SKM-1 (cell line): Measurements from ENCODE around the gene AOAH.

ENCODE experiments used
- DNase-seq: peaks from one replicate; lab custom pipeline; 2025; ENCODE audit not compliant: unreplicated experiment; lab: John Stamatoyannopoulos, UW

AOAH gene

GRCh38 chr7:36635091-36635490 is 89.2 kb downstream of the AOAH start:
- DNase-seq = no peak

- DNase-seq = no peak
Measured at GRCh38 chr7:36633377-36633776, 90.9 kb downstream of the AOAH start.

- no peak for DNase-seq
Measured at GRCh38 chr7:36630112-36630650, 94.1 kb downstream of the AOAH start.

- no peak for DNase-seq
Measured at GRCh38 chr7:36629351-36629750, 94.9 kb downstream of the AOAH start.

GRCh38 chr7:36627836-36628235 is 96.5 kb downstream of the AOAH start:
- no peak for DNase-seq

GRCh38 chr7:36626111-36626510 is 98.2 kb downstream of the AOAH start:
- no peak for DNase-seq

- no peak for DNase-seq
Measured at GRCh38 chr7:36625247-36625646, 99.0 kb downstream of the AOAH start.

- DNase-seq = no peak
Measured at GRCh38 chr7:36623247-36623646, 101.0 kb downstream of the AOAH start.

GRCh38 chr7:36621396-36621795 is 102.9 kb downstream of the AOAH start:
- DNase-seq = no peak

- DNase-seq = no peak
Measured at GRCh38 chr7:36620166-36620708, 104.1 kb downstream of the AOAH start.

GRCh38 chr7:36617408-36617807 is 106.9 kb downstream of the AOAH start:
- DNase-seq = no peak

GRCh38 chr7:36615852-36616540 is 108.3 kb downstream of the AOAH start:
- DNase-seq = no peak

GRCh38 chr7:36614959-36615358 is 109.3 kb downstream of the AOAH start:
- DNase-seq = no peak

GRCh38 chr7:36613031-36613614 is 111.2 kb downstream of the AOAH start:
- DNase-seq = no peak

- no peak for DNase-seq
Measured at GRCh38 chr7:36611703-36612102, 112.6 kb downstream of the AOAH start.

- no peak for DNase-seq
Measured at GRCh38 chr7:36607721-36608095, 116.6 kb downstream of the AOAH start.

GRCh38 chr7:36606976-36607720 is 117.1 kb downstream of the AOAH start:
- DNase-seq = no peak

GRCh38 chr7:36606153-36606975 is 117.9 kb downstream of the AOAH start:
- DNase-seq = no peak

- no peak for DNase-seq
Measured at GRCh38 chr7:36605261-36606051, 118.8 kb downstream of the AOAH start.

- DNase-seq = no peak
Measured at GRCh38 chr7:36604806-36605205, 119.5 kb downstream of the AOAH start.
